Ovary (tissue), 3 donors: ENCODE data around the gene RASA3.

Source experiments
- CTCF ChIP-seq, 3 donors: fragments of 450-650 bp in 2 of 3; fragments of 200-600 bp in 1 of 3; IDR thresholded peaks; one replicate each; pipeline versions ENCODE4 v1.5.1 to v1.8.0; 2016 to 2022; ENCODE audit warnings: antibody characterized with exemption in 3 of 3, mild to moderate bottlenecking in 1 of 3
- POLR2A ChIP-seq: fragments of 450-650 bp; IDR thresholded peaks from one replicate; pipeline ENCODE4 v1.6.1; 2017; ENCODE audit warnings: antibody characterized with exemption, mild to moderate bottlenecking, moderate library complexity
- donor health status: DM: no; HTN: no; CAD: no.

- no peak for TF ChIP-seq CTCF (IDR thresholded peaks at IDR 0.05)
- no peak for TF ChIP-seq POLR2A
These were observed 194.8 kb downstream of the RASA3 start for GRCh38 chr13:113937527-113938180.
